Colon (tissue), 2 donors: ENCODE data around the gene NRIP1.

ENCODE experiments used
- FAIRE-seq: peaks from 2 replicates; lab custom pipeline; 2012; peaks lifted over from hg19 to GRCh38; lab: Jason Lieb, UNC
- donor health status: control.
- donor health status: control.

Gene NRIP1

DNA sequence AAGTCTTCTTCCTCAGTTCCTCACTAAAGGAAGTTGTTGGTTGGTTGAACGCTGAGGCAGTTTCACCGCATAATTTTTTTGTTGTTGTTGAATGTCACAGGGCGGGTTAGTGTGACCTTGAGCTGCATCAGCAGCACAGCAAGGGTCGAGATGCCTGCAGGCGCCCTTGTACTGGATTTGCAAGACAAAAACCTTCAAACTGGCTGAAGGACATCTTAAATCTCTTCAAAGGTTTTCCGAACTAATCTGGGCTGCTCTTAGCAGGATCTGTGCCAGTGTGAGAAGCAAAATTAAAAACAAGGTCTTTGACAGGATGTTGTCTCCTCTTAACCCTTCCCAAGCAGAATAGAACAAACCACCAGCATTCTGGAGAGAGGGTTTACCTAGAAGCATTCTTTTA is 59.4 kb downstream of the NRIP1 start:
- no peak for FAIRE-seq

- FAIRE-seq, result no peak
Observed at GRCh38 chr21:15004721-15005370, 60.0 kb downstream of the NRIP1 start.

- FAIRE-seq, result no peak
Observed at GRCh38 chr21:15003463-15004135, 61.2 kb downstream of the NRIP1 start.

GRCh38 chr21:15001857-15002606 is 62.8 kb downstream of the NRIP1 start:
- FAIRE-seq, result no peak

GRCh38 chr21:15001113-15001512 is 63.7 kb downstream of the NRIP1 start:
- FAIRE-seq, result no peak

GRCh38 chr21:15000081-15000480 is 64.7 kb downstream of the NRIP1 start:
- no peak for FAIRE-seq

DNA sequence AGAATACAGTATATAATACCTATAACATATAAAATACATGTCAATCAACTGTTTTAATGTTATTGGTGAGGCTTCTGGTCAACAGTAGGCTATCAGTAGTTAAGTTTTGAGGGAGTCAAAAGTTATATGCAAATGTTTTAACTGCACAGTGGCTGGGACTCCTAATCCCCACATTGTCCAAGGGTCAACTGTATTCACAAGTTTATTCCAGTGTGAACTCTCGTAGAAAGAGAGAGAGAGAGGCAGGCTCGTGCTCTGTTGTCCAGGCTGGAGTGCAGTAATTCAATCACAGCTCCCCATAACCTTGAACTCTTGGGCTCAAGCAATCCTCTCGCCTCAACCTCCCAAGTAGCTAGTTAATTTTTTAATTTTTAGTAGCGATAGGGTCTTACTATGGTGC is 66.0 kb downstream of the NRIP1 start:
- no peak for FAIRE-seq

- FAIRE-seq, result no peak
Observed at GRCh38 chr21:14998336-14998735, 66.5 kb downstream of the NRIP1 start.

DNA sequence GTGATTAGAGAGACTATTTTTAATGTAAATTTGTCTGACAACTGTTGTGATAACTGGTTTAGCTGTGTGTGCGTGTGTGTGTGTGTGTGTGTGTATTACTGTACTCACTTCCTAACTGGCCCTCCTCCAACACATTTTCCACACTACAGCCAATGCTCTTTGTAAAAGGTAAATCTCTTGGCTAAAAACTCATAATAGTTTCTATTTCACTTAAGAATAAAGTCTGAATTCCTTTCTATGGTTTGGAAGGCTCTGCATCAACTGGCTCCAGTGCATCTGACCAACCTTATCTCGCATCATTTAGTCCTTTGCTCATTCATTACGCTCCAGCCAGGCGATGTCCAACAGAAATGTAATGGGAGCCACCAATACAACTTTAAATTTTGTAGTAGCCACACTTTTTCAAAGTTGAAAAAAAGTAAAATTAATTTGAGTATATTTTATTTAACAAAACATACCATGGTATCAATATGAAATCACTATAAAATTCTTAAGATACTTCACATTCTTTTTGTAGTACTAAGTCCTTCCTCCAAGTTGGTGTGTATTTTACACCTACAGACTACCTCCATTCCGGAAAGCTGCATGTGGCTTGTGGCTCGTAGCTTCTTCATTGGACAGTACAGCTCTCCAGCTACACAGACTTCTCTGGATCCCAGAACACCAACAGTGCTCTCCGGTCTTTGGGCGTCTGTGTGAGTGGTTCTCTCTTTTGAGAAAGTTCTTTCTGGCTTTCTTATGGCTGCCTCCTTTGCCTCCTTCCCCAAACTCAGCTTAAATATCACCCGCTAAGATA is 68.9 kb downstream of the NRIP1 start:
- FAIRE-seq, result no peak

- no peak for FAIRE-seq
Observed at GRCh38 chr21:14995226-14995625, 69.6 kb downstream of the NRIP1 start.

- no peak for FAIRE-seq
Observed at GRCh38 chr21:14993115-14993514, 71.7 kb downstream of the NRIP1 start.

DNA sequence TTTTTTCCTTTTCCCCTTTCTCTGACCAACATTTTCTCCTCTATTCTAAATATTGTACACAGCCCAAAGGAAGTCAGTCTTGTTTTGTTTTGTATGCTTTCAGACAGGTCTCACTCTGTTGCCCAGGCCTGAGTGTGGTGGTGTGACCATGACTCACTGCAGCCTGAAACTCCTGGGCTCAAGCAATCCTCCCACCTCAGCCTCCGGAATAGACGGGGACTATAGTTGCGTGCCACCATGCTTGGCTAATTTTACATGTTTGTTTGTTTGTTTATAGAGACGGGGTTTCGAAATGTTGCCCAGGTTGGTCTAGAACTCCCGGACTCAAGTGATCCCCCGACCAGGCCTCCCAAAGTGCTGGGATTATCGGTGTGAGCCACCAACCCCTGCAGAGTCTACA is 72.8 kb downstream of the NRIP1 start:
- FAIRE-seq, result no peak

DNA sequence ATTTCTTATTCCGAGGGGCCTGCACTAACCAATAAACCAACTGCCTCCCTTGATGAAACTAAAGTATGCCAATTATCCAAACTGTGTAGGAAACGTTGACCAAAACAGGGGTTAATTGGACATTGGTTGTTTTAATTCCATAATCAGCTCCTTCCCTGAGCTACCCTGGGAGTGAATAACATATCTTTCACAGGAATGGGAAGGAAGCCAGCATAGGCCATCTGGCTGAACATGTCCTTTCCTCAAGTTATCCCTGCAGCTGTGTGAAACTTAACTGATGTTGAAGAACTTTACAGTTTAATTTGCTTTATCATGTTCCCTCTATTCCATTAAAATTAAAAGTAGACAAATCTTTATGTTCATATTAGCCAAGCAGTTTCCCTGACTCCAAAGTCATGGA is 75.4 kb downstream of the NRIP1 start:
- no peak for FAIRE-seq

DNA sequence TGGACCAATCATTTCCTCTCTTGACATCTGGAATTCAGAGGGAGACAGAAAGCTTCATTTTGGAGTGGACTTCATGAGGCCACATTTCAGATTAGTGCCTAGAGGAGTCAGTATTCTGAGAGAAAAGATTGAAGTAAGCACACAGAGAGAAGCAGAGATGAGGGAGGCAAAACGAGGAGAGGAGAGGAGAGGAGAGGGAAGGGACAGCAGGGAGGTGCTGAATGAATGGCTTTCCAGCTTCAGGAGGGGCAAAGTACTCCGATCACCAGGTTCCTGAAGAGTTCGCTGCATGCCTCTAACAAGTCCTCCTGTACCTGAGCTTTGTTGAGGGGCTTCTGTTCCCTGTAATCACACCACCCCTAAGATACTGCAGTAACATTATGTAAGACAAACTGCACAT is 76.0 kb downstream of the NRIP1 start:
- no peak for FAIRE-seq

- FAIRE-seq, result no peak
Observed at GRCh38 chr21:14987370-14988170, 77.2 kb downstream of the NRIP1 start.

DNA sequence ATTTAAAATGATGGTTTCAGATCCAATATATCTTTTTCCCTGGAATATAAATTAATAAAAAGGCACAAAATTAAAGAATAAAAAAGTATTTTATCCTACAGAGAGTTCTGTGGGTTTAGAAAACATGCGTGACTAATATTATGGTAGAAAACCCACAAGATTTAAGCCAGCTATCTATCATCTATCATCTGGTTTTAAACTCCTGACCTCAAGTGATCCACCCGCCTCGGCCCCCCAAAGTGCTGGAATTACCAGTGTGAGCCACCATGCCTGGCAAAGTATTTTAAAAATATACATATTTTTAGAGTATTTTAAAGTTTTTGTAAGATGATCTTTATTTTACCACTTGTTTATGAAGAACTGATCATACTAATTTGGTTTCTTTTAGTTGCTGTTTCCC is 79.5 kb downstream of the NRIP1 start:
- no peak for FAIRE-seq

DNA sequence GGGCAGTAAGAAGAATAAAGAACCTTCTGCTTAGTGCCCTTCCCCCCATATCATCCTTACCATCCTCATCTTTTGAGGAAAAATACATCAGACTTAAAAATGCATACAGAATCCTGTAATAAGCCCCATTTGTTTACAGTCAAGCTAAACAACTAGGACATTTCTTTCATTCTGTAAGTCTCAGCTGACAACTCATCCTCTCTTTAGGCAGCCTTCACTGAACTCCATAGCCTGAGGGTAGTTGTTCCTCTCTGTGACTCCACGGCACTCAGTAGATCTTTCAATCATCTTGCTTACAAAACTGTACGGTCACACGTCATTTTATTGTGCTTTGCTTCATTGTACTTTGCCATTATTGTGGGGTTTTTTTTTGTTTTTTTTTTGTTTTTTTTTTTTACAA is 82.5 kb downstream of the NRIP1 start:
- no peak for FAIRE-seq

- no peak for FAIRE-seq
Observed at GRCh38 chr21:14981246-14981645, 83.6 kb downstream of the NRIP1 start.

DNA sequence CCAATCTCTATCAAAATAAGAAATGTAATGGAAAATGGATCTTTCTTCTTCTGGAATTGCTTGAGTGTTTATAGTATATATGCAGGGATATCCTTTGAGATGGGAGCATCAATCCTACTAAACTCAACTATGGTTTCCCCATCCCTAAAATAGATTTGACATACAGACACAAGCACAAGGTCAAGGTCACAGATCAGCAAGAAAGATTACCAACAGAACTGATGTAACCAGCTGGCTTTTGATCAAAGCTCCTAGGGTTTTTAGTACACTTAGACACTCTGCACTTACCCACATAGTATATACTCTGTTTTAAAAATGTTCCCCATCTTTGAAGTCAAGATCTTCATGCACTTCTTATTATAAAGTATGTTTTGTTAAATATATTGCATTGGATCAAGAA is 85.5 kb downstream of the NRIP1 start:
- no peak for FAIRE-seq

GRCh38 chr21:14977814-14978213 is 87.0 kb downstream of the NRIP1 start:
- FAIRE-seq, result no peak

GRCh38 chr21:14975136-14975919 is 89.5 kb downstream of the NRIP1 start:
- FAIRE-seq, result no peak
